ENCODE measurements around the gene COP1.

- no peak for TF ChIP-seq POLR2A (IDR thresholded peaks at IDR 0.05)
- TF ChIP-seq CTCF (IDR thresholded peaks at IDR 0.05 in 8 of 11, conservative IDR thresholded peaks at IDR 0.05 in 3 of 11): no peak
Measured at GRCh38 chr1:175935166-175935565, 271.9 kb downstream of the COP1 start.

Data from spleen (tissue), 7 donors.